Trophoblast cell (in vitro differentiated cells and primary cell): Measurements from ENCODE around the gene IL21R.
A peak's percentile ranks its signal among the peaks of the same experiment; 100 is the strongest.

Experiments
- DNase-seq, 2 donors: peaks; one replicate each; pipeline ENCODE4 v3.0.0-alpha.2; 2016
- H2AFZ ChIP-seq: 2 replicates; pipeline ENCODE4 v1.6.1; 2013; ENCODE audit warnings: low read length, moderate library complexity, mild to moderate bottlenecking; ENCODE audit not compliant: insufficient read depth, poor library complexity
- H2AK5ac ChIP-seq: 2 replicates; pipeline ENCODE4 v1.6.1; 2013; ENCODE audit warnings: mild to moderate bottlenecking, low read length
- H2BK120ac ChIP-seq: 2 replicates; pipeline ENCODE4 v1.6.1; 2013; ENCODE audit warnings: low read length, mild to moderate bottlenecking, moderate library complexity; ENCODE audit not compliant: insufficient read depth, poor library complexity
- H2BK12ac ChIP-seq: 2 replicates; pipeline ENCODE4 v1.6.1; 2013; ENCODE audit warnings: mild to moderate bottlenecking, low read length, moderate library complexity
- H2BK5ac ChIP-seq: 2 replicates; pipeline ENCODE4 v1.6.1; 2013; ENCODE audit warnings: low read length, low read depth, moderate library complexity, mild to moderate bottlenecking; ENCODE audit not compliant: poor library complexity
- H3K14ac ChIP-seq: 2 replicates; pipeline ENCODE4 v1.6.1; 2013; ENCODE audit warnings: mild to moderate bottlenecking, low read length
- H3K18ac ChIP-seq: 2 replicates; pipeline ENCODE4 v1.6.1; 2013; ENCODE audit warnings: mild to moderate bottlenecking, low read length
- H3K23ac ChIP-seq: 2 replicates; pipeline ENCODE4 v1.6.1; 2013; ENCODE audit warnings: low read length
- H3K27ac ChIP-seq: 2 replicates; pipeline ENCODE4 v1.5.1; 2013; ENCODE audit warnings: low read depth, mild to moderate bottlenecking, inconsistent platforms, low read length, moderate library complexity
- H3K27me3 ChIP-seq: 2 replicates; pipeline ENCODE4 v1.6.1; 2013; ENCODE audit warnings: inconsistent platforms, mild to moderate bottlenecking, low read length, moderate library complexity; ENCODE audit not compliant: insufficient read depth
- H3K36me3 ChIP-seq, 2 experiments: 1 replicate in 1 of 2; 2 replicates in 1 of 2; pipeline ENCODE4 v1.6.1; 2013; ENCODE audit warnings: low read length in 2 of 2, mild to moderate bottlenecking in 2 of 2, moderate library complexity in 1 of 2; ENCODE audit not compliant: insufficient read depth in 2 of 2, control insufficient read depth in 1 of 2
- H3K4ac ChIP-seq: 2 replicates; pipeline ENCODE4 v1.6.1; 2013; ENCODE audit warnings: low read depth, mild to moderate bottlenecking, low read length, moderate library complexity
- H3K4me1 ChIP-seq, 2 experiments: 1 replicate in 1 of 2; 2 replicates in 1 of 2; pipeline ENCODE4 v1.6.1; 2013; ENCODE audit warnings: low read length in 2 of 2, mild to moderate bottlenecking in 2 of 2, moderate library complexity in 1 of 2; ENCODE audit not compliant: insufficient read depth in 2 of 2, control insufficient read depth in 1 of 2
- H3K4me2 ChIP-seq: 2 replicates; pipeline ENCODE4 v1.6.1; 2013; ENCODE audit warnings: inconsistent platforms, mild to moderate bottlenecking, low read length, moderate library complexity
- H3K4me3 ChIP-seq: 2 replicates; pipeline ENCODE4 v1.5.1; 2013; ENCODE audit warnings: mild to moderate bottlenecking, low read depth, low read length, inconsistent platforms
- H3K79me1 ChIP-seq: one replicate; pipeline ENCODE4 v1.6.1; 2013; ENCODE audit warnings: low read length
- H3K79me2 ChIP-seq: 2 replicates; pipeline ENCODE4 v1.6.1; 2013; ENCODE audit warnings: low read length, mild to moderate bottlenecking; ENCODE audit not compliant: control insufficient read depth, insufficient read depth, poor library complexity
- H3K9ac ChIP-seq: 2 replicates; pipeline ENCODE4 v1.6.1; 2013; ENCODE audit warnings: mild to moderate bottlenecking, low read length
- H3K9me3 ChIP-seq: 2 replicates; pipeline ENCODE4 v1.6.1; 2013; ENCODE audit warnings: low read depth, mild to moderate bottlenecking, control low read depth, inconsistent platforms, low read length; ENCODE audit not compliant: insufficient read depth
- H4K12ac ChIP-seq: 2 replicates; pipeline ENCODE4 v1.6.1; 2013; ENCODE audit warnings: low read depth, mild to moderate bottlenecking, low read length, moderate library complexity
- H4K8ac ChIP-seq: 2 replicates; pipeline ENCODE4 v1.6.1; 2013; ENCODE audit warnings: low read depth, mild to moderate bottlenecking, low read length, moderate library complexity
- H4K91ac ChIP-seq: one replicate; pipeline ENCODE4 v1.6.1; 2013; ENCODE audit warnings: low read depth, mild to moderate bottlenecking, low read length, moderate library complexity
- WGBS: extraction: QIAGEN DNeasy Blood & Tissue Kit; methylation state at CpG from one replicate; pipeline ENCODE4 v1.1.7; 2013; ENCODE audit warnings: missing lambda C conversion rate; ENCODE audit not compliant: insufficient read length, insufficient coverage; ENCODE audit errors: extremely low coverage; 5-methylcytosine and 5-hydroxymethylcytosine counted together

Gene IL21R

GRCh38 chr16:27363246-27363632, 38.7 kb upstream of the IL21R start:
- Histone ChIP-seq H2AK5ac (no peak overlapping the region), H3K23ac (no peak overlapping the region), H3K36me3 (peaks cover 32 to 37% of the 10 kb centered on the region in 2 experiments), H3K9ac (no peak overlapping the region), H2BK120ac (no peak overlapping the region), H2BK5ac (no peak overlapping the region), H3K4ac (no peak overlapping the region), H3K9me3 (no peaks in the 10 kb centered on the region), H3K79me1 (no peaks in the 10 kb centered on the region), H4K8ac (no peak overlapping the region), H3K4me1 (peaks cover 6 to 11% of the 10 kb centered on the region in 2 experiments), H3K14ac (no peak overlapping the region), H4K91ac (no peak overlapping the region), H3K18ac (no peak overlapping the region), H2BK12ac (no peak overlapping the region), H3K4me3 (no peak overlapping the region), H4K12ac (no peak overlapping the region), H3K27me3 (no peaks in the 10 kb centered on the region), H3K27ac (no peak overlapping the region), H3K4me2 (no peak overlapping the region), H2AFZ (no peak overlapping the region), H3K79me2 (no peaks in the 10 kb centered on the region)
- no peak for DNase-seq
- WGBS: no CpG with 5 or more reads among the region's 5 CpGs

- no peak overlapping the region for H3K4me2 ChIP-seq
- no peaks in the 10 kb centered on the region for H3K27me3 ChIP-seq
- H3K18ac ChIP-seq: no peak overlapping the region
- H3K36me3 ChIP-seq: peaks cover 32 to 33% of the 10 kb centered on the region in 2 experiments
- no peak overlapping the region for H3K27ac ChIP-seq
- H3K79me2 ChIP-seq: no peaks in the 10 kb centered on the region
- no peak overlapping the region for H3K23ac ChIP-seq
- H2BK12ac ChIP-seq: no peak overlapping the region
- H4K91ac ChIP-seq: no peak overlapping the region
- no peak overlapping the region for H3K4me3 ChIP-seq
- no peaks in the 10 kb centered on the region for H3K9me3 ChIP-seq
- H3K4ac ChIP-seq: no peak overlapping the region
- no peak overlapping the region for H2BK5ac ChIP-seq
- H4K12ac ChIP-seq: no peak overlapping the region
- no peak overlapping the region for H3K9ac ChIP-seq
- no peak overlapping the region for H2AK5ac ChIP-seq
- no peaks in the 10 kb centered on the region for H3K79me1 ChIP-seq
- WGBS: no CpG with 5 or more reads among the region's 9 CpGs
- DNase-seq: no peak
- H4K8ac ChIP-seq: no peak overlapping the region
- peaks cover 6 to 11% of the 10 kb centered on the region in 2 experiments for H3K4me1 ChIP-seq
- no peak overlapping the region for H3K14ac ChIP-seq
- no peak overlapping the region for H2AFZ ChIP-seq
- H2BK120ac ChIP-seq: no peak overlapping the region
These were observed 38.2 kb upstream of the IL21R start for GRCh38 chr16:27363797-27364196.

- WGBS: no CpG with 5 or more reads among the region's 6 CpGs
- H3K4me3 ChIP-seq: no peak overlapping the region
These were observed 37.4 kb upstream of the IL21R start for GRCh38 chr16:27364493-27365141.

DNA sequence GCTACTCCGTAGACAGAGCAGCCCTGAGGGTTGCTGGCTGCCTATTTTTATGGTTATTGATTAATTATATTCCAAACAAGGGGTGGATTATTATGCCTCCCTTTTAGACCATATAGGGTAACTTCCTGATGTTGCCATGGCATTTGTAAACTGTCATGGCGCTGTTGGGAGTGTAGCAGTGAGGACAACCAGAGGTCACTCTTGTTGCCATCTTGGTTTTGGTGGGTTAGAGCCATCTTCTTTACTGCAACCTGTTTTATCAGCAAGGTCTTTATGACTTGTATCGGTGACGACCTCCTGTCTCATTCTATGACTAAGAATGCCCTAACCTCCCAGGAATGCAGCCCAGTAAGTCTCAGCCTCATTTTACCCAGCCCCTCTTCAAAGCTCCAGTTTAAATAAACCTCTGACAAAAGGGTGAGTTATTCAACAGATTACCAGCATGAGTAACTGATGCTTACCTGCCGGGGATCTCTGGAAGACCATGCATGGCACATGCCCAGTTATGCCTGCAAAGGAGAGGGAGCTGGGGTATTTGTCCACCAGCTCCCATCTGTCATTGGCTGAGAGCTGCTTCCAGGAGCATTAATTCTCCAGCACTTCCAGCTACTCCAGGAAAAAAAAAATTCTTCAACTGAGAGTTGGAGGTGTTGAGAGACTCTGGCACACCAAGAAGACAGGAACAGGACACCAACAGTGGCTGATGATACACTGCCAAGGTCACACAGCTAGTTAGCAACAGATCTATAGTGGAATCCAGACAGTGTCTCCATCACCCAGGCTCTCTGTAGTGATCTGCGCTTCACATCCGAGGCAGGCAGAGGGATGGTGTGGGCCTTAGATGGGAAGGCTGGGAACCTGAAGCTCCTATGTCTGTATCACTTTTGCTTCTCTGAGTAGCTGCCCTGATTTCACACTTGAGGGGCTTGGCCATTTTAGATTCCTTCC, 36.6 kb upstream of the IL21R start:
- Histone ChIP-seq H3K23ac (no peak overlapping the region), H3K4me2 (no peak overlapping the region), H4K91ac (peak overlapping the region; percentile 50), H3K4me1 (peaks cover 6 to 11% of the 10 kb centered on the region in 2 experiments), H3K14ac (peak overlapping the region; percentile 11), H3K9ac (no peak overlapping the region), H2AK5ac (peak overlapping the region; percentile 4), H3K18ac (peak overlapping the region; percentile 6), H2BK12ac (no peak overlapping the region), H3K4ac (no peak overlapping the region), H3K9me3 (no peaks in the 10 kb centered on the region), H2AFZ (no peak overlapping the region), H3K27ac (no peak overlapping the region), H3K79me2 (no peaks in the 10 kb centered on the region), H2BK120ac (no peak overlapping the region), H2BK5ac (no peak overlapping the region), H3K36me3 (peaks cover 23% of the 10 kb centered on the region in 2 experiments), H3K79me1 (no peaks in the 10 kb centered on the region), H4K12ac (no peak overlapping the region), H3K27me3 (no peaks in the 10 kb centered on the region), H4K8ac (no peak overlapping the region), H3K4me3 (no peak overlapping the region)
- DNase-seq: peak; percentile 33 to 69
- WGBS: no CpG with 5 or more reads among the region's 7 CpGs

More at GRCh38 chr16:27364493-27365141, 37.4 kb upstream of the IL21R start:
- no peak overlapping the region for H3K14ac ChIP-seq
- H3K36me3 ChIP-seq: peaks cover 26% of the 10 kb centered on the region in 2 experiments
- no peak overlapping the region for H4K91ac ChIP-seq
- no peak overlapping the region for H2BK5ac ChIP-seq
- H3K9ac ChIP-seq: no peak overlapping the region
- no peaks in the 10 kb centered on the region for H3K9me3 ChIP-seq
- no peak overlapping the region for H2BK120ac ChIP-seq
- no peak overlapping the region for H3K4me2 ChIP-seq
- peaks cover 6 to 11% of the 10 kb centered on the region in 2 experiments for H3K4me1 ChIP-seq
- no peak overlapping the region for H4K8ac ChIP-seq
- no peak overlapping the region for H3K23ac ChIP-seq
- no peak overlapping the region for H2AFZ ChIP-seq
- H3K27me3 ChIP-seq: no peaks in the 10 kb centered on the region
- no peaks in the 10 kb centered on the region for H3K79me1 ChIP-seq
- H4K12ac ChIP-seq: no peak overlapping the region
- no peak overlapping the region for H2BK12ac ChIP-seq
- H3K79me2 ChIP-seq: no peaks in the 10 kb centered on the region
- no peak overlapping the region for H2AK5ac ChIP-seq
- H3K4ac ChIP-seq: no peak overlapping the region
- no peak overlapping the region for H3K27ac ChIP-seq
- no peak overlapping the region for H3K18ac ChIP-seq
- DNase-seq: peak in 1 of 2 donors; percentile 33
